Hepatocyte (in vitro differentiated cells): ENCODE data around the gene TOP3B. TPM values are rescaled to one million over a fixed set of nuclear protein-coding genes. Genes with fewer than 3 reads are reported as not detected.

Experiments used
- DNase-seq: peaks from one replicate; pipeline ENCODE4 v3.0.0-alpha.2; 2016; ENCODE audit warnings: low spot score
- H2AFZ ChIP-seq: fragments of 200-600 bp; sonication (generic); 2 replicates; pipeline ENCODE4 v1.6.0; 2016; ENCODE audit warnings: antibody characterized with exemption, mild to moderate bottlenecking
- H3K27ac ChIP-seq: fragments of 200-600 bp; sonication (generic); 2 replicates; pipeline ENCODE4 v1.5.1; 2016; ENCODE audit warnings: mild to moderate bottlenecking
- H3K27me3 ChIP-seq: fragments of 200-600 bp; sonication (generic); 2 replicates; pipeline ENCODE4 v1.6.1; 2016
- H3K36me3 ChIP-seq: fragments of 200-600 bp; sonication (generic); replicated peaks from 2 replicates; pipeline ENCODE4 v1.5.1; 2016; ENCODE audit warnings: low read depth; ENCODE audit not compliant: insufficient read depth
- H3K4me1 ChIP-seq: fragments of 200-600 bp; sonication (generic); 2 replicates; pipeline ENCODE4 v1.5.1; 2016; ENCODE audit warnings: mild to moderate bottlenecking, moderate library complexity; ENCODE audit not compliant: insufficient read depth
- H3K4me2 ChIP-seq: fragments of 200-600 bp; sonication (generic); 2 replicates; pipeline ENCODE4 v1.6.0; 2016
- H3K4me3 ChIP-seq: fragments of 200-600 bp; sonication (generic); 2 replicates; pipeline ENCODE4 v1.5.1; 2016; ENCODE audit warnings: mild to moderate bottlenecking
- H3K79me2 ChIP-seq: fragments of 200-600 bp; sonication (generic); 2 replicates; pipeline ENCODE4 v1.6.0; 2017; ENCODE audit warnings: mild to moderate bottlenecking
- H3K9me2 ChIP-seq: fragments of 200-600 bp; sonication (generic); replicated peaks from 2 replicates; pipeline ENCODE4 v1.6.0; 2017; ENCODE audit warnings: mild to moderate bottlenecking; ENCODE audit not compliant: insufficient read depth
- H3K9me3 ChIP-seq: fragments of 200-600 bp; sonication (generic); 2 replicates; pipeline ENCODE4 v1.5.1; 2016; ENCODE audit warnings: low read depth, mild to moderate bottlenecking
- H4K20me1 ChIP-seq: fragments of 200-600 bp; sonication (generic); 2 replicates; pipeline ENCODE4 v1.6.0; 2016; ENCODE audit warnings: mild to moderate bottlenecking; ENCODE audit not compliant: insufficient read depth, poor library complexity, severe bottlenecking
- EZH2 ChIP-seq: fragments of 200-600 bp; sonication (generic); IDR thresholded peaks from 2 replicates; pipeline ENCODE4 v1.6.1; 2016; ENCODE audit warnings: antibody characterized with exemption, mild to moderate bottlenecking, borderline replicate concordance
- EZH2phosphoT487 ChIP-seq: fragments of 200-600 bp; sonication (generic); IDR thresholded peaks from one replicate; pipeline ENCODE4 v1.6.1; 2018; ENCODE audit warnings: antibody characterized with exemption, mild to moderate bottlenecking, low read depth, moderate library complexity; ENCODE audit not compliant: unreplicated experiment, severe bottlenecking
- WGBS: methylation state at CpG from one replicate; pipeline ENCODE4 v1.1.6; 2016; ENCODE audit warnings: low lambda C conversion rate; ENCODE audit errors: missing lambda C conversion rate; 5-methylcytosine and 5-hydroxymethylcytosine counted together
- polyA plus RNA-seq: library from polyadenylated mRNA; unstranded; fragments of >200 nt; fragmentation: Nextera tagmentation; extraction: Ambion mirVana; gene quantifications from 2 replicates; pipeline ENCODE4 v1.2.1, GENCODE V29; 2016
- total RNA-seq: library from RNA; depleted of rRNA; stranded (reverse); fragments of >200 nt; gene quantifications from 2 replicates; pipeline ENCODE4 v1.2.3, GENCODE V29; 2014
- TF ChIP-seq, protein P1 (sequence below): fragments of 200-600 bp; sonication (generic); IDR thresholded peaks from 2 replicates; pipeline ENCODE4 v1.5.1; 2016; ENCODE audit warnings: antibody characterized with exemption, mild to moderate bottlenecking; ENCODE audit not compliant: poor library complexity

Gene TOP3B
- total and polyA plus RNA-seq, 2 experiments from 2014 or later: 26.6 to 30.8 TPM

DNA sequence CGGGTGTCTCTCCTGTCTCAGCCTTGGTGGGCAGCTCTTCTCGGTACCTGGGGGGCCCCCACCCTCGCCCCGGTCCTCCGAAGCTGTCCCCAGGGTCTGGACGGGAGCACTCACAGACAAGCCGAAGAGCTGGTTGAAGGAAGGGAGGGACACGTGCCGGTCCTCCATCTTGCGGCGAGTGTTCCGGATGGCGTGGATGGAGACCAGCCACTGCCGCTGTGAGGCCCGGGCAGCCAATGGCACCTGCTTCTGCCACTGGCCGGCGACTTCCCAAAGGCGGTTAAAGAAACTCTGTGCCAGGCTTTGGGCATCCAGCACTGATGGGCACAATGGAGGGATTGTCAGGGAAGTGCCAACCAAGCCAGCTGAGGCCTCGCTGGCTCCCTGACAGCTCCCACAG, 48.7 kb downstream of the TOP3B start:
- no peak for DNase-seq
- no peak overlapping the region for H3K27ac ChIP-seq
- H2AFZ ChIP-seq: no peak overlapping the region
- peaks cover 5% of the 10 kb centered on the region for H3K79me2 ChIP-seq
- 99% methylated on average over 19 of the region's 19 CpGs for WGBS
- H3K27me3 ChIP-seq: no peaks in the 10 kb centered on the region
- H3K4me3 ChIP-seq: no peak overlapping the region
- H3K36me3 ChIP-seq: no peaks in the 10 kb centered on the region
- no peaks in the 10 kb centered on the region for H4K20me1 ChIP-seq
- H3K4me2 ChIP-seq: no peak overlapping the region
- H3K4me1 ChIP-seq: peaks cover 8% of the 10 kb centered on the region
- no peaks in the 10 kb centered on the region for H3K9me3 ChIP-seq
- TF ChIP-seq EZH2 (no peak), EZH2phosphoT487 (no peak)
- TF ChIP-seq, protein P1, sequence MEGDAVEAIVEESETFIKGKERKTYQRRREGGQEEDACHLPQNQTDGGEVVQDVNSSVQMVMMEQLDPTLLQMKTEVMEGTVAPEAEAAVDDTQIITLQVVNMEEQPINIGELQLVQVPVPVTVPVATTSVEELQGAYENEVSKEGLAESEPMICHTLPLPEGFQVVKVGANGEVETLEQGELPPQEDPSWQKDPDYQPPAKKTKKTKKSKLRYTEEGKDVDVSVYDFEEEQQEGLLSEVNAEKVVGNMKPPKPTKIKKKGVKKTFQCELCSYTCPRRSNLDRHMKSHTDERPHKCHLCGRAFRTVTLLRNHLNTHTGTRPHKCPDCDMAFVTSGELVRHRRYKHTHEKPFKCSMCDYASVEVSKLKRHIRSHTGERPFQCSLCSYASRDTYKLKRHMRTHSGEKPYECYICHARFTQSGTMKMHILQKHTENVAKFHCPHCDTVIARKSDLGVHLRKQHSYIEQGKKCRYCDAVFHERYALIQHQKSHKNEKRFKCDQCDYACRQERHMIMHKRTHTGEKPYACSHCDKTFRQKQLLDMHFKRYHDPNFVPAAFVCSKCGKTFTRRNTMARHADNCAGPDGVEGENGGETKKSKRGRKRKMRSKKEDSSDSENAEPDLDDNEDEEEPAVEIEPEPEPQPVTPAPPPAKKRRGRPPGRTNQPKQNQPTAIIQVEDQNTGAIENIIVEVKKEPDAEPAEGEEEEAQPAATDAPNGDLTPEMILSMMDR: no peak
- no peaks in the 10 kb centered on the region for H3K9me2 ChIP-seq

DNA sequence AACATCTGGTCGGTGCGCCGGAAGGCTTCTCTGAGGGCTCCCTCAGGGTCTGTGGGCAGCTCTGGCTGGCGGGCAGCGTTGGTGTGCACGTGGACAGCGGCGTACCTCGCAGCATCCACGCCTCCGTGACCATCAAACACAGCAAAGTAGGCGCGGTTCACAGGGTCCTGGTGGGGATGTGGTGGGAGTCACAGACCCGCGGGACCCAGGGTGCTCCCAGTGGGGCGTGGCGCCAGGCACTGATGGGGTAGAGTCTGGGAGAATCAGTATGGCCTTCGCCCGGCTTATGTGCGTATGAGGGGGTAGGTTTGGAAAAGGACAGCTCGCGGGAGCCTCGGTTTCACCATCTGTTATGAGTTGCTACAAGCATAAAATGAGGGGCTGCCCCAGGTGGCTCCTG, 49.2 kb downstream of the TOP3B start:
- no peaks in the 10 kb centered on the region for H3K9me3 ChIP-seq
- H3K36me3 ChIP-seq: no peaks in the 10 kb centered on the region
- DNase-seq: no peak

DNA sequence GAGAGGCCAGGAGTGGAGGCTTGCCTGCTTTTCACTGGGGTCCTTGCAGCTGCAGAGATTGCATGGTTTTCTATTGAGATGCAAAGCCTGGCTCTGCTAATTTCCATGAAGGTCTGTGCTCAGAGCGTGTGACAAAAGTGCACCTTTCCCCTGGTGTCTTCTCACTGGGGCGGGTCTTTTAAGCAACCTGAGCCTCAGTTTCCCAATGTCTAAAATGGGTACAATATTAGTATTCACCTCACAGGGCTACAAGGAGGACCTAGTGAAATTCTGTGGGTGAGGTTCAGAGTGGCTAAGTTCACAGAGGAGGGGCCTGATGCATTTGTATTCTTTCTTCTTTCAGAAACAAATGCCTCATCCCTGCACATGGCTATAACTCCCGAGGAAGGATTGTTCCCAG, 50.2 kb downstream of the TOP3B start:
- no peak overlapping the region for H3K27ac ChIP-seq
- no peaks in the 10 kb centered on the region for H3K27me3 ChIP-seq
- 97% methylated on average over 3 of the region's 3 CpGs for WGBS
- H3K79me2 ChIP-seq: peaks cover 5% of the 10 kb centered on the region
- TF ChIP-seq, protein P1: no peak
- no peak for TF ChIP-seq EZH2phosphoT487
- no peak for TF ChIP-seq EZH2
- H3K4me3 ChIP-seq: no peak overlapping the region
- H4K20me1 ChIP-seq: no peaks in the 10 kb centered on the region
- no peaks in the 10 kb centered on the region for H3K9me2 ChIP-seq
- H2AFZ ChIP-seq: no peak overlapping the region
- H3K36me3 ChIP-seq: no peaks in the 10 kb centered on the region
- H3K9me3 ChIP-seq: no peaks in the 10 kb centered on the region
- H3K4me2 ChIP-seq: no peak overlapping the region
- no peak for DNase-seq
- H3K4me1 ChIP-seq: peaks cover 4% of the 10 kb centered on the region

More for the DNA sequence above, 49.2 kb downstream of the TOP3B start:
- Histone ChIP-seq H3K4me1 (peaks cover 8% of the 10 kb centered on the region), H3K4me3 (no peak overlapping the region), H4K20me1 (no peaks in the 10 kb centered on the region), H3K9me2 (no peaks in the 10 kb centered on the region), H3K27ac (no peak overlapping the region), H2AFZ (no peak overlapping the region), H3K4me2 (no peak overlapping the region), H3K79me2 (peaks cover 5% of the 10 kb centered on the region), H3K27me3 (no peaks in the 10 kb centered on the region)
- TF ChIP-seq EZH2 (no peak), EZH2phosphoT487 (no peak)
- TF ChIP-seq, protein P1: no peak
- WGBS: 96% methylated on average over 22 of the region's 23 CpGs

DNA sequence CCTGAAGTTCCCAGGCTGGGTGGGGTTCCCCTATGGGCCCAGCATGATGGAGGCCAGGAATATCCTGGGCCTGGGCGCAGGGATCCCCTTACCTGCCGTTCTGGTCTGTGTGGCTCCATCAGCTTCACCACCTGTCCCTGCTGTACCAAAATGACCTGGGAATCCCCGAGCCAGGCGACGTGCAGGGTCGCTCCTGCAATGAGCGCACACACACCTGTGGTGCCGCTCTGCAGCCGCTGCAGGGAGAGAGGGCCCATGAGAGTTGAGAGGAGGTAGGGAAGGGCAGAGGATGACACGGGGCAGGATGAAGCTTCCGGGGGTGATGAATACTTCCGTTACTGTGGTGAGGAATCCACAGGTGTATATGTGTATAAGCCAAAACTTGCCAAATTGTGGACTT, 51.5 kb downstream of the TOP3B start:
- no peaks in the 10 kb centered on the region for H3K9me3 ChIP-seq
- H3K9me2 ChIP-seq: no peaks in the 10 kb centered on the region
- no peaks in the 10 kb centered on the region for H3K27me3 ChIP-seq
- no peak for DNase-seq
- H3K36me3 ChIP-seq: no peaks in the 10 kb centered on the region
- H3K4me2 ChIP-seq: no peak overlapping the region
- no peaks in the 10 kb centered on the region for H3K4me1 ChIP-seq
- TF ChIP-seq EZH2 (no peak), EZH2phosphoT487 (no peak)
- TF ChIP-seq, protein P1: no peak
- H3K27ac ChIP-seq: no peak overlapping the region
- no peak overlapping the region for H3K4me3 ChIP-seq
- no peaks in the 10 kb centered on the region for H4K20me1 ChIP-seq
- H3K79me2 ChIP-seq: peaks cover 5% of the 10 kb centered on the region
- H2AFZ ChIP-seq: no peak overlapping the region
- 96% methylated on average over 12 of the region's 12 CpGs for WGBS
